Stimulated activated CD8-positive, alpha-beta memory T cell treated with anti-CD3 and anti-CD28 coated beads, Interleukin-7, amount 100 ng/mL, for 1 hour (primary cell): ENCODE results near the gene TESMIN.

Source experiments
- DNase-seq, 2 donors: peaks; one replicate each; pipeline ENCODE4 v3.0.0-alpha.2; 2020; ENCODE audit warnings: low read depth in 2 of 2

TESMIN gene

GRCh38 chr11:68761801-68762200 is 10.5 kb upstream of the TESMIN start:
- DNase-seq: no peak

GRCh38 chr11:68759991-68760390 is 8.7 kb upstream of the TESMIN start:
- no peak for DNase-seq

- no peak for DNase-seq
Measured at GRCh38 chr11:68757711-68758110, 6.4 kb upstream of the TESMIN start.

- DNase-seq: no peak
Measured at GRCh38 chr11:68756171-68756766, 4.9 kb upstream of the TESMIN start.

- DNase-seq: no peak
Measured at GRCh38 chr11:68753300-68753699, 2.0 kb upstream of the TESMIN start.

- DNase-seq: no peak
Measured at GRCh38 chr11:68751004-68751325, 355 bp downstream of the TESMIN start.

GRCh38 chr11:68750195-68751003 is 921 bp downstream of the TESMIN start:
- no peak for DNase-seq

GRCh38 chr11:68749229-68750123 is 1.8 kb downstream of the TESMIN start:
- no peak for DNase-seq

GRCh38 chr11:68748061-68748460 is 3.3 kb downstream of the TESMIN start:
- DNase-seq: no peak

GRCh38 chr11:68743539-68743938 is 7.8 kb downstream of the TESMIN start:
- no peak for DNase-seq

GRCh38 chr11:68741463-68741862 is 9.9 kb downstream of the TESMIN start:
- DNase-seq: no peak

GRCh38 chr11:68735646-68736045 is 15.7 kb downstream of the TESMIN start:
- DNase-seq: no peak

GRCh38 chr11:68735125-68735524 is 16.2 kb downstream of the TESMIN start:
- DNase-seq: no peak

- DNase-seq: no peak
Measured at GRCh38 chr11:68734111-68734510, 17.2 kb downstream of the TESMIN start.

- DNase-seq: no peak
Measured at GRCh38 chr11:68727783-68728182, 23.5 kb downstream of the TESMIN start.

GRCh38 chr11:68724293-68724692 is 27.0 kb downstream of the TESMIN start:
- DNase-seq: no peak

GRCh38 chr11:68722143-68722542 is 29.2 kb downstream of the TESMIN start:
- no peak for DNase-seq

GRCh38 chr11:68721075-68721474 is 30.2 kb downstream of the TESMIN start:
- DNase-seq: no peak

GRCh38 chr11:68715456-68716122 is 35.7 kb downstream of the TESMIN start:
- no peak for DNase-seq

GRCh38 chr11:68714060-68714856 is 37.1 kb downstream of the TESMIN start:
- DNase-seq: no peak

GRCh38 chr11:68711114-68711513 is 40.2 kb downstream of the TESMIN start:
- no peak for DNase-seq
